ENCODE measurements around the gene ASAP3. TPM values are rescaled to one million over a fixed set of nuclear protein-coding genes. Genes with fewer than 3 reads are reported as not detected.

Gene ASAP3
- total and polyA plus RNA-seq, 9 of the 15 experiments (the other 6 are each of a cell fraction or from before 2014, with no cell fraction given) = 1.7 to 31.2 (median 17.4) TPM

GRCh38 chr1:23460519-23460918 is 23.5 kb downstream of the ASAP3 start (continued):
- no peak for TF ChIP-seq MNT (conservative IDR thresholded peaks at IDR 0.05)
- TF ChIP-seq PCBP2 (IDR thresholded peaks at IDR 0.05; ENCODE audit: low read depth, low read length, poor library complexity, severe bottlenecking) = no peak
- peak; percentile 54 for TF ChIP-seq NFE2 (IDR thresholded peaks at IDR 0.05; ENCODE audit: low read depth)
- no peak for TF ChIP-seq NFATC3 (IDR thresholded peaks at IDR 0.05)
- no peak for TF ChIP-seq RCOR1 (IDR thresholded peaks at IDR 0.05; ENCODE audit: borderline replicate concordance in 1 of 2, low read depth in 2 of 2, low read length in 2 of 2)
- TF ChIP-seq PKNOX1 (IDR thresholded peaks at IDR 0.05) = no peak
- TF ChIP-seq ZNF740 (CRISPR knock-in tag; IDR thresholded peaks at IDR 0.05) = no peak
- TF ChIP-seq ZNF740 (tag; IDR thresholded peaks at IDR 0.05) = no peak
- TF ChIP-seq NRF1 (conservative IDR thresholded peaks at IDR 0.05 in 1 of 2, IDR thresholded peaks at IDR 0.05 in 1 of 2) = no peak
- no peak for TF ChIP-seq SIX5 (IDR thresholded peaks at IDR 0.05; ENCODE audit: borderline replicate concordance in 1 of 2, insufficient read depth in 1 of 2, low read depth in 1 of 2, low read length in 2 of 2)
- no peak for TF ChIP-seq FUS (optimal IDR thresholded peaks at IDR 0.05; ENCODE audit: low read depth, low read length)
- no peak for TF ChIP-seq ILK (tag; IDR thresholded peaks at IDR 0.05; ENCODE audit: borderline replicate concordance, low read depth)
- no peak for TF ChIP-seq SP2 (IDR thresholded peaks at IDR 0.05; ENCODE audit: extremely low read depth, low read depth, low read length, poor library complexity, severe bottlenecking)
- TF ChIP-seq RAD51 (IDR thresholded peaks at IDR 0.05; ENCODE audit: borderline replicate concordance, low read depth) = no peak
- no peak for TF ChIP-seq MAZ (CRISPR knock-in tag; conservative IDR thresholded peaks at IDR 0.05 in 1 of 2, IDR thresholded peaks at IDR 0.05 in 1 of 2)
- no peak for TF ChIP-seq MLX (CRISPR knock-in tag; conservative IDR thresholded peaks at IDR 0.05)
- TF ChIP-seq CBX2 (IDR thresholded peaks at IDR 0.05; ENCODE audit: insufficient read depth, low read length, poor library complexity, severe bottlenecking) = no peak
- TF ChIP-seq ASH1L (IDR thresholded peaks at IDR 0.05; ENCODE audit: borderline replicate concordance, low read depth, partially characterized antibody) = no peak
- peak; percentile 59 for TF ChIP-seq MAFG (tag; conservative IDR thresholded peaks at IDR 0.05)
- TF ChIP-seq ZNF316 (IDR thresholded peaks at IDR 0.05) = peak; percentile 71
- TF ChIP-seq SMAD2 (IDR thresholded peaks at IDR 0.05; ENCODE audit: low read depth, low read length) = no peak
- no peak for TF ChIP-seq TBP (optimal IDR thresholded peaks at IDR 0.05; ENCODE audit: low read depth, low read length)
- no peak for TF ChIP-seq ZNF561 (CRISPR knock-in tag; conservative IDR thresholded peaks at IDR 0.05)
